T-helper 17 cell (primary cell): ENCODE results near the gene LANCL2. TPM values are rescaled to one million over a fixed set of nuclear protein-coding genes. Genes with fewer than 3 reads are reported as not detected.
A peak's percentile ranks its signal among the peaks of the same experiment; 100 is the strongest.

Experiments
- ATAC-seq: fragments of 150-1000 bp; cut with Tn5 transposase; 2 replicates; pipeline ENCODE4 v1.10.0; 2021; ENCODE audit warnings: mild to moderate bottlenecking, moderate library complexity
- DNase-seq, 3 donors: peaks; one replicate each; pipeline versions ENCODE4 v3.0.0 to v3.0.0-alpha.2; 2020 to 2021
- H3K9me3 ChIP-seq: one replicate; pipeline ENCODE4 v1.7.0; 2013; ENCODE audit warnings: low read length, mild to moderate bottlenecking; ENCODE audit not compliant: control insufficient read depth, poor library complexity, severe bottlenecking
- H3K27ac Mint-ChIP-seq: one replicate; pipeline ENCODE4 v1.8.0; 2022; ENCODE audit warnings: mild to moderate bottlenecking, moderate library complexity, mixed read lengths
- H3K27me3 Mint-ChIP-seq: one replicate; pipeline ENCODE4 v1.8.0; 2022; ENCODE audit warnings: mixed read lengths
- H3K36me3 Mint-ChIP-seq: one replicate; pipeline ENCODE4 v1.8.0; 2022; ENCODE audit warnings: low read depth, mixed read lengths
- H3K4me1 Mint-ChIP-seq: one replicate; pipeline ENCODE4 v1.8.0; 2022; ENCODE audit warnings: mild to moderate bottlenecking, mixed read lengths
- H3K4me3 Mint-ChIP-seq: one replicate; pipeline ENCODE4 v1.8.0; 2022; ENCODE audit warnings: mild to moderate bottlenecking, moderate library complexity, mixed read lengths
- total RNA-seq, 4 donors: library from RNA in 2 of 4; stranded (reverse) in 2 of 4; gene quantifications; one replicate each; pipeline ENCODE4 v1.2.3 and lab custom pipeline; 2022 to 2026

Gene LANCL2
- total RNA-seq, 2 donors from 2014 or later, result 6.6 to 11.0 TPM

GRCh38 chr7:55367283-55367840 lies 2.2 kb downstream of the LANCL2 start:
- H3K27me3 Mint-ChIP-seq, result no peaks in the 10 kb centered on the region
- H3K27ac Mint-ChIP-seq, result peak overlapping the region; percentile 97
- DNase-seq (no peak), ATAC-seq (no peak)
- no peaks in the 10 kb centered on the region for H3K9me3 ChIP-seq
- peaks cover 3% of the 10 kb centered on the region for H3K36me3 Mint-ChIP-seq
- H3K4me3 Mint-ChIP-seq, result peak overlapping the region; percentile 94
- H3K4me1 Mint-ChIP-seq, result peaks cover 31% of the 10 kb centered on the region

GRCh38 chr7:55369427-55370400 lies 4.6 kb downstream of the LANCL2 start:
- H3K4me1 Mint-ChIP-seq, result peaks cover 28% of the 10 kb centered on the region
- H3K9me3 ChIP-seq, result no peaks in the 10 kb centered on the region
- no peak overlapping the region for H3K4me3 Mint-ChIP-seq
- H3K27ac Mint-ChIP-seq, result no peak overlapping the region
- H3K36me3 Mint-ChIP-seq, result peaks cover 3% of the 10 kb centered on the region
- ATAC-seq (no peak), DNase-seq (no peak)
- no peaks in the 10 kb centered on the region for H3K27me3 Mint-ChIP-seq

GRCh38 chr7:55374213-55374612 lies 9.1 kb downstream of the LANCL2 start:
- H3K27me3 Mint-ChIP-seq, result no peaks in the 10 kb centered on the region
- H3K36me3 Mint-ChIP-seq, result no peaks in the 10 kb centered on the region
- no peak overlapping the region for H3K27ac Mint-ChIP-seq
- H3K4me1 Mint-ChIP-seq, result peaks cover 18% of the 10 kb centered on the region
- no peaks in the 10 kb centered on the region for H3K9me3 ChIP-seq
- no peak for DNase-seq
- no peak for ATAC-seq
- no peak overlapping the region for H3K4me3 Mint-ChIP-seq

- H3K9me3 ChIP-seq, result no peaks in the 10 kb centered on the region
- Mint-ChIP-seq H3K27me3 (no peaks in the 10 kb centered on the region), H3K27ac (no peak overlapping the region), H3K4me1 (peaks cover 15% of the 10 kb centered on the region), H3K36me3 (no peaks in the 10 kb centered on the region), H3K4me3 (no peak overlapping the region)
- DNase-seq (no peak), ATAC-seq (no peak)
Observed at GRCh38 chr7:55375237-55375636, 10.1 kb downstream of the LANCL2 start.

GRCh38 chr7:55377162-55377817 lies 12.2 kb downstream of the LANCL2 start:
- H3K27ac Mint-ChIP-seq, result no peak overlapping the region
- ATAC-seq (no peak), DNase-seq (no peak)

GRCh38 chr7:55379285-55379684 lies 14.1 kb downstream of the LANCL2 start:
- no peak overlapping the region for H3K27ac Mint-ChIP-seq
- peaks cover 6% of the 10 kb centered on the region for H3K36me3 Mint-ChIP-seq
- H3K4me1 Mint-ChIP-seq, result peaks cover 10% of the 10 kb centered on the region
- DNase-seq (no peak), ATAC-seq (no peak)
- H3K4me3 Mint-ChIP-seq, result no peak overlapping the region
- no peaks in the 10 kb centered on the region for H3K27me3 Mint-ChIP-seq
- no peaks in the 10 kb centered on the region for H3K9me3 ChIP-seq

More at GRCh38 chr7:55377162-55377817, 12.2 kb downstream of the LANCL2 start:
- Mint-ChIP-seq H3K4me1 (peaks cover 10% of the 10 kb centered on the region), H3K4me3 (no peak overlapping the region), H3K36me3 (peaks cover 3% of the 10 kb centered on the region), H3K27me3 (no peaks in the 10 kb centered on the region)
- no peaks in the 10 kb centered on the region for H3K9me3 ChIP-seq

- Mint-ChIP-seq H3K27ac (no peak overlapping the region), H3K36me3 (peaks cover 8% of the 10 kb centered on the region), H3K27me3 (no peaks in the 10 kb centered on the region), H3K4me3 (no peak overlapping the region), H3K4me1 (peaks cover 5% of the 10 kb centered on the region)
- no peak for DNase-seq
- H3K9me3 ChIP-seq, result peaks cover 2% of the 10 kb centered on the region
- no peak for ATAC-seq
Observed at GRCh38 chr7:55381189-55381588, 16.1 kb downstream of the LANCL2 start.

GRCh38 chr7:55381696-55382095 lies 16.6 kb downstream of the LANCL2 start:
- Mint-ChIP-seq H3K27me3 (no peaks in the 10 kb centered on the region), H3K36me3 (peaks cover 8% of the 10 kb centered on the region), H3K4me1 (peaks cover 5% of the 10 kb centered on the region), H3K27ac (no peak overlapping the region), H3K4me3 (no peak overlapping the region)
- no peak for DNase-seq
- no peak for ATAC-seq
- peaks cover 2% of the 10 kb centered on the region for H3K9me3 ChIP-seq

- peaks cover 8% of the 10 kb centered on the region for H3K36me3 Mint-ChIP-seq
- DNase-seq (no peak), ATAC-seq (no peak)
- H3K4me1 Mint-ChIP-seq, result peaks cover 5% of the 10 kb centered on the region
- H3K4me3 Mint-ChIP-seq, result no peak overlapping the region
- no peaks in the 10 kb centered on the region for H3K27me3 Mint-ChIP-seq
- peaks cover 2% of the 10 kb centered on the region for H3K9me3 ChIP-seq
- no peak overlapping the region for H3K27ac Mint-ChIP-seq
Observed at GRCh38 chr7:55382251-55382650, 17.1 kb downstream of the LANCL2 start.

- H3K36me3 Mint-ChIP-seq, result peaks cover 5% of the 10 kb centered on the region
- DNase-seq (no peak), ATAC-seq (no peak)
- no peak overlapping the region for H3K4me3 Mint-ChIP-seq
- H3K27ac Mint-ChIP-seq, result no peak overlapping the region
- H3K4me1 Mint-ChIP-seq, result no peaks in the 10 kb centered on the region
- peaks cover 2% of the 10 kb centered on the region for H3K9me3 ChIP-seq
- no peaks in the 10 kb centered on the region for H3K27me3 Mint-ChIP-seq
Observed at GRCh38 chr7:55386541-55386940, 21.4 kb downstream of the LANCL2 start.

GRCh38 chr7:55387062-55387965 lies 22.2 kb downstream of the LANCL2 start:
- Mint-ChIP-seq H3K27ac (no peak overlapping the region), H3K36me3 (peaks cover 5% of the 10 kb centered on the region), H3K4me1 (no peaks in the 10 kb centered on the region), H3K27me3 (no peaks in the 10 kb centered on the region), H3K4me3 (no peak overlapping the region)
- H3K9me3 ChIP-seq, result peaks cover 2% of the 10 kb centered on the region
- ATAC-seq (no peak), DNase-seq (no peak)

- no peak overlapping the region for H3K27ac Mint-ChIP-seq
Observed at GRCh38 chr7:55396233-55396785, 31.2 kb downstream of the LANCL2 start.

More at GRCh38 chr7:55396233-55396785, 31.2 kb downstream of the LANCL2 start:
- Mint-ChIP-seq H3K4me1 (no peaks in the 10 kb centered on the region), H3K27me3 (no peaks in the 10 kb centered on the region), H3K4me3 (no peak overlapping the region), H3K36me3 (no peaks in the 10 kb centered on the region)
- no peak for DNase-seq
- no peaks in the 10 kb centered on the region for H3K9me3 ChIP-seq
- no peak for ATAC-seq
